GM12891 (cell line): ENCODE results near the gene ACP7.

Experiments
- POLR2A ChIP-seq: IDR thresholded peaks from 2 replicates; pipeline ENCODE4 v1.6.1; 2011; ENCODE audit warnings: low read depth, low read length, control low read depth
- POLR2AphosphoS5 ChIP-seq: IDR thresholded peaks from 2 replicates; pipeline ENCODE4 v1.6.1; 2011; ENCODE audit warnings: low read depth, low read length, control low read depth
- TAF1 ChIP-seq: IDR thresholded peaks from 2 replicates; pipeline ENCODE4 v1.6.1; 2011; ENCODE audit warnings: low read depth, low read length, control low read depth

DNA sequence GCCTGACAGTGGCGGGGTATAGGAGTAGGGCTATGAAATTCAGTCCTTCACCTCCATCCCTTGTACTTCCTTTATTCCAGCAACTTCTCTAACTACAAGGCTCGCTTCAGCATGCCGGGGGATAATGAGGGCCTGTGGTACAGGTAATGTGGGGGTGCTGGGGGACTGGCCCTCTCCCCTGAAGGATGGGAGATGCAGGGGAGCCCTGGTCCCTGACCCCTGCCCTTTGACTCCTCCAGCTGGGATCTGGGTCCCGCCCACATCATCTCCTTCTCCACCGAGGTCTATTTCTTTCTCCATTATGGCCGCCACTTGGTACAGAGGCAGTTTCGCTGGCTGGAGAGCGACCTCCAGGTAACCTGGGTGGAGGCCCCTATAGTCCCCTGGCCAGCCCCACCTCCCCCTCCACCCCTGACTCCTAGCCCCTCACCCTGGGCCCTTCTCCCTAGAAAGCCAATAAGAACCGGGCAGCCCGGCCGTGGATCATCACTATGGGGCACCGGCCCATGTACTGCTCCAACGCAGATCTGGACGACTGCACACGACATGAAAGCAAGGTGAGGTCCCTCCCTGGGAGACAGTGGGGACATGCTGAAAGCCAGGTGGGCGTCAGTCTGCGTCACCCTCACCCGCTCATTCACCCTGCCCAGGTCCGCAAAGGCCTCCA is 16.5 kb downstream of the ACP7 start:
- TF ChIP-seq POLR2A (no peak), POLR2AphosphoS5 (no peak), TAF1 (no peak)
